Choroid plexus epithelial cell (primary cell): ENCODE measurements around the gene MRPS2.
"Not testable (repeated sequence)": the region's sequence is repeated elsewhere in the genome, so short reads cannot be mapped to it uniquely, and the experiment has no call there.

ENCODE experiments used
- DNase-seq: peaks from one replicate; pipeline ENCODE4 v3.0.0-alpha.2; 2010; ENCODE audit warnings: low read depth
- H3K4me3 ChIP-seq: 2 replicates; pipeline ENCODE4 v1.5.1; 2011; ENCODE audit warnings: low read depth, mild to moderate bottlenecking, control low read depth, low read length, moderate library complexity
- TF ChIP-seq, protein P1 (sequence below): conservative IDR thresholded peaks from 2 replicates; pipeline ENCODE4 v1.5.1; 2011; ENCODE audit warnings: low read depth, mild to moderate bottlenecking, control low read depth, inconsistent platforms, low read length, moderate library complexity

The MRPS2 gene

DNA sequence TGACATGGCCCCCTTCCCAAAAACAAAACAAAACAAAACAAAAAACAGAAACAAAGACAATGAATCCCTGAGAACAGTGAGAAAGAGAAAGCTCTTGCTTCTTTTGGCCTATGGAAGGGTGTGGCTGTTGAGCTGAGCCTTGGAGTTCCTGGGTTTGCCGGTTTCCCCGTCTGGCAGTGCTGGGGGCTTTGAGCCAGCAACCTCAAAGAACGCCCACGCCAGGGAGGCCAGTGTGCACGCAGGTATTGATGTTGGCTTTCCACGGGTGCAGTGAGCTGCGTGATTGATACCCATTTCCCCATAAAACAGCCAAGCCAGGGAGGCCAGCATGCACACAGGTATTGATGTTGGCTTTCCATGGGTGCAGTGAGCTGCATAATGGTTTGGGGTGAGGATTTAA, 12.4 kb downstream of the MRPS2 start:
- TF ChIP-seq, protein P1, sequence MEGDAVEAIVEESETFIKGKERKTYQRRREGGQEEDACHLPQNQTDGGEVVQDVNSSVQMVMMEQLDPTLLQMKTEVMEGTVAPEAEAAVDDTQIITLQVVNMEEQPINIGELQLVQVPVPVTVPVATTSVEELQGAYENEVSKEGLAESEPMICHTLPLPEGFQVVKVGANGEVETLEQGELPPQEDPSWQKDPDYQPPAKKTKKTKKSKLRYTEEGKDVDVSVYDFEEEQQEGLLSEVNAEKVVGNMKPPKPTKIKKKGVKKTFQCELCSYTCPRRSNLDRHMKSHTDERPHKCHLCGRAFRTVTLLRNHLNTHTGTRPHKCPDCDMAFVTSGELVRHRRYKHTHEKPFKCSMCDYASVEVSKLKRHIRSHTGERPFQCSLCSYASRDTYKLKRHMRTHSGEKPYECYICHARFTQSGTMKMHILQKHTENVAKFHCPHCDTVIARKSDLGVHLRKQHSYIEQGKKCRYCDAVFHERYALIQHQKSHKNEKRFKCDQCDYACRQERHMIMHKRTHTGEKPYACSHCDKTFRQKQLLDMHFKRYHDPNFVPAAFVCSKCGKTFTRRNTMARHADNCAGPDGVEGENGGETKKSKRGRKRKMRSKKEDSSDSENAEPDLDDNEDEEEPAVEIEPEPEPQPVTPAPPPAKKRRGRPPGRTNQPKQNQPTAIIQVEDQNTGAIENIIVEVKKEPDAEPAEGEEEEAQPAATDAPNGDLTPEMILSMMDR = no peak
- DNase-seq = no peak

DNA sequence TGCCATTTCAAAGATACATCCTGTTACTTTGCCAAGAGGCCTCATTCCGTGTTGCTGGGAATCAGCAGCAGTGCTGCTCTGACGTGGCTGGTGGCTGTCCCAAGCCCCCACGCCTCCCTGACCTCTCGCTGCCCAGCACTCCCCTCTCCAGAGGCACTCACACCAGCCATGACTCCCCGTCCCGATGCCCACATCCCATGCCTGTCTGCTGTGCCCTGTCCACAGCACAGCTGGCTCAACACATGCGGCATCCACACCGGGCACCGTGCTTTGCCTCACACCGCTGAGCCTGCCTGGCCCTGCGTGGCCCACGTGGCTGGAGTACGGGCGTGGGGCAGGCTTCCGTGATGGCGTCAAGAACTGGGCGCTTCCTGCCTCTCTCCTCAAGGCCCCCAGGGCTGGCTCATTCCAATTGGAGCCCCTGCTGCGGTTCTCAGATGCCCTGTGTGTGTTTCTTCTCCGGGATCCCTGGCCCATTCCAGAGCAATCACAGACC, 12.9 kb downstream of the MRPS2 start:
- DNase-seq = no peak
- H3K4me3 ChIP-seq = no peak overlapping the region
- TF ChIP-seq, protein P1 = no peak

More for the DNA sequence above, 12.4 kb downstream of the MRPS2 start:
- H3K4me3 ChIP-seq = no peak overlapping the region

- H3K4me3 ChIP-seq, DNase-seq: not testable (repeated sequence)
Observed at GRCh38 chr9:135513906-135514305, 13.4 kb downstream of the MRPS2 start.

- no peak overlapping the region for H3K4me3 ChIP-seq
- TF ChIP-seq, protein P1 = no peak
- DNase-seq = no peak
Observed at GRCh38 chr9:135514342-135515082, 14.0 kb downstream of the MRPS2 start.

GRCh38 chr9:135515083-135515951, 14.8 kb downstream of the MRPS2 start:
- no peak overlapping the region for H3K4me3 ChIP-seq
- no peak for DNase-seq
- TF ChIP-seq, protein P1 = no peak

GRCh38 chr9:135516132-135516860, 15.8 kb downstream of the MRPS2 start:
- no peak overlapping the region for H3K4me3 ChIP-seq
- TF ChIP-seq, protein P1 = no peak
- no peak for DNase-seq

GRCh38 chr9:135517407-135517822, 16.9 kb downstream of the MRPS2 start:
- TF ChIP-seq, protein P1 = no peak
- no peak for DNase-seq
- H3K4me3 ChIP-seq = no peak overlapping the region
